Right lobe of liver (tissue), 6 donors: ENCODE measurements around the gene PTCHD1. TPM values are rescaled to one million over a fixed set of nuclear protein-coding genes. Genes with fewer than 3 reads are reported as not detected.

Experiments used
- ATAC-seq, 4 donors: fragments of 200-7000 bp; cut with Tn5 transposase; one replicate each; pipeline ENCODE4 v1.9.1; 2020; ENCODE audit warnings: mild to moderate bottlenecking in 4 of 4, moderate library complexity in 4 of 4
- DNase-seq, 3 donors: peaks; one replicate each; pipeline ENCODE4 v3.0.0-alpha.2; 2020
- H3K27ac ChIP-seq, 3 donors: fragments of 200-600 bp; one replicate each; pipeline ENCODE4 v1.8.0; 2022
- H3K27me3 ChIP-seq, 2 donors: fragments of 200-600 bp; one replicate each; pipeline ENCODE4 v1.8.0; 2022
- H3K36me3 ChIP-seq, 4 donors: fragments of 200-600 bp; sonication (generic) in 1 of 4; one replicate each; pipeline versions ENCODE4 v1.5.1 to v1.8.0; 2017 to 2022; ENCODE audit warnings: control low read depth in 1 of 4
- H3K4me1 ChIP-seq, 4 donors: fragments of 200-600 bp; sonication (generic) in 1 of 4; one replicate each; pipeline versions ENCODE4 v1.5.1 to v1.8.0; 2017 to 2022; ENCODE audit warnings: control low read depth in 1 of 4
- H3K4me3 ChIP-seq, 3 donors: fragments of 200-600 bp; one replicate each; pipeline ENCODE4 v1.8.0; 2022
- H3K9me3 ChIP-seq, 4 donors: fragments of 200-600 bp; sonication (generic) in 1 of 4; one replicate each; pipeline versions ENCODE4 v1.5.1 to v1.8.0; 2017 to 2022; ENCODE audit warnings: control low read depth in 1 of 4
- CTCF ChIP-seq, 4 donors: fragments of 200-600 bp in 3 of 4; fragments of 450-650 bp in 1 of 4; IDR thresholded peaks; one replicate each; pipeline versions ENCODE4 v1.5.1 to v1.8.0; 2016 to 2022; ENCODE audit warnings: antibody characterized with exemption in 4 of 4, mild to moderate bottlenecking in 2 of 4
- POLR2A ChIP-seq: fragments of 450-650 bp; IDR thresholded peaks from one replicate; pipeline ENCODE4 v1.6.1; 2017; ENCODE audit warnings: antibody characterized with exemption, mild to moderate bottlenecking
- WGBS: methylation state at CpG from one replicate; pipeline ENCODE4 v1.1.6; 2018; ENCODE audit warnings: low coverage, low lambda C conversion rate; ENCODE audit not compliant: insufficient coverage; ENCODE audit errors: missing lambda C conversion rate; 5-methylcytosine and 5-hydroxymethylcytosine counted together
- intact Hi-C, 2 donors: fragments of 100-400 bp; cut with DNase I; formaldehyde crosslinking; loops; one replicate each; pipeline versions ENCODE4 v1.11.2 to v1.14.1; 2022
- total RNA-seq, 6 experiments: library from RNA; depleted of rRNA in 2 of 6; stranded (reverse); fragments of >200 nt in 2 of 6; fragmentation: NEBNext Ultra II Directional in 3 of 6; extraction: Animal tissue kit (Norgen Biotek cat#: 25700) in 3 of 6; gene quantifications; one replicate each; pipeline versions ENCODE4 v1.1.0 to v1.2.4, GENCODE V29; 2016 to 2023
- donor health status: DM: no; HTN: yes; CAD: no.
- donor health status: DM: no; HTN: no; CAD: no.
- donor health status: DM: no; HTN: no; CAD: no.
- donor health status: DM: no; HTN: yes; CAD: no.
- donor health status: DM: no; HTN: yes; CAD: no.

PTCHD1 gene
- total RNA-seq, 6 experiments from 2014 or later = under 0.01 to 0.02 TPM; not detected in 4

GRCh38 chrX:23292988-23293651 is 41.5 kb upstream of the PTCHD1 start:
- ATAC-seq (no peak), DNase-seq (no peak)
- H3K4me3 ChIP-seq = no peak overlapping the region
- no peaks in the 10 kb centered on the region for H3K9me3 ChIP-seq
- intact Hi-C loops = no loop called here
- no peak overlapping the region for H3K27ac ChIP-seq
- no peaks in the 10 kb centered on the region for H3K27me3 ChIP-seq
- 37% methylated on average over 2 of the region's 8 CpGs for WGBS
- TF ChIP-seq CTCF (IDR thresholded peaks at IDR 0.05) (no peak), POLR2A (no peak)
- H3K4me1 ChIP-seq = no peaks in the 10 kb centered on the region
- H3K36me3 ChIP-seq = no peaks in the 10 kb centered on the region

GRCh38 chrX:23304881-23305280 is 29.8 kb upstream of the PTCHD1 start:
- 63% methylated on average over 3 of the region's 4 CpGs for WGBS
- no peaks in the 10 kb centered on the region for H3K9me3 ChIP-seq
- DNase-seq = no peak
- TF ChIP-seq CTCF (IDR thresholded peaks at IDR 0.05) = no peak
- TF ChIP-seq POLR2A = no peak
- no peaks in the 10 kb centered on the region for H3K27me3 ChIP-seq
- H3K4me1 ChIP-seq = no peaks in the 10 kb centered on the region
- H3K36me3 ChIP-seq = no peaks in the 10 kb centered on the region
- intact Hi-C loops = no loop called here
- ATAC-seq = no peak
- no peak overlapping the region for H3K27ac ChIP-seq
- no peak overlapping the region for H3K4me3 ChIP-seq

GRCh38 chrX:23311731-23312130 is 22.9 kb upstream of the PTCHD1 start:
- no peak overlapping the region for H3K27ac ChIP-seq
- H3K9me3 ChIP-seq = no peaks in the 10 kb centered on the region
- no peaks in the 10 kb centered on the region for H3K36me3 ChIP-seq
- TF ChIP-seq POLR2A = no peak
- no peak for TF ChIP-seq CTCF (IDR thresholded peaks at IDR 0.05)
- no peaks in the 10 kb centered on the region for H3K27me3 ChIP-seq
- ATAC-seq = no peak
- no peak overlapping the region for H3K4me3 ChIP-seq
- intact Hi-C loops = no loop called here
- 59% methylated on average over 7 of the region's 8 CpGs for WGBS
- H3K4me1 ChIP-seq = no peaks in the 10 kb centered on the region
- no peak for DNase-seq

- ATAC-seq = no peak
- H3K4me3 ChIP-seq = no peak overlapping the region
- no peak for DNase-seq
- H3K27ac ChIP-seq = no peak overlapping the region
- H3K9me3 ChIP-seq = no peaks in the 10 kb centered on the region
- TF ChIP-seq CTCF (IDR thresholded peaks at IDR 0.05) = no peak
- no peak for TF ChIP-seq POLR2A
- intact Hi-C loops = no loop called here
- no peaks in the 10 kb centered on the region for H3K36me3 ChIP-seq
- 71% methylated on average over 3 of the region's 3 CpGs for WGBS
- H3K4me1 ChIP-seq = no peaks in the 10 kb centered on the region
- no peaks in the 10 kb centered on the region for H3K27me3 ChIP-seq
Measured at GRCh38 chrX:23312136-23312535, 22.5 kb upstream of the PTCHD1 start.
